Skeletal muscle satellite cell (primary cell): Measurements from ENCODE around the gene FBLN1.
"Not testable (repeated sequence)": the region's sequence is repeated elsewhere in the genome, so short reads cannot be mapped to it uniquely, and the experiment has no call there.

Experiments
- H3K27me3 ChIP-seq: 2 replicates; pipeline ENCODE4 v1.7.0; 2013; ENCODE audit warnings: low read length; ENCODE audit not compliant: control insufficient read depth, insufficient read depth
- H3K36me3 ChIP-seq: 2 replicates; pipeline ENCODE4 v1.7.0; 2013; ENCODE audit warnings: mild to moderate bottlenecking, control low read depth, low read length; ENCODE audit not compliant: insufficient read depth
- H3K4me1 ChIP-seq: 2 replicates; pipeline ENCODE4 v1.7.0; 2013; ENCODE audit warnings: low read length; ENCODE audit not compliant: control insufficient read depth, insufficient read depth
- H3K4me2 ChIP-seq: 2 replicates; pipeline ENCODE4 v1.7.0; 2013; ENCODE audit warnings: mild to moderate bottlenecking, low read length
- H3K4me3 ChIP-seq: 2 replicates; pipeline ENCODE4 v1.7.0; 2013; ENCODE audit warnings: low read length
- H3K9ac ChIP-seq: 2 replicates; pipeline ENCODE4 v1.7.0; 2013; ENCODE audit warnings: mild to moderate bottlenecking, low read depth, low read length, moderate library complexity
- H3K9me3 ChIP-seq: replicated peaks from 2 replicates; pipeline ENCODE4 v1.7.0; 2013; ENCODE audit warnings: mild to moderate bottlenecking, control low read depth, low read length

FBLN1 gene

GRCh38 chr22:45598596-45599217, 96.0 kb downstream of the FBLN1 start:
- H3K4me1 ChIP-seq = no peaks in the 10 kb centered on the region

GRCh38 chr22:45599836-45600577, 97.3 kb downstream of the FBLN1 start:
- Histone ChIP-seq H3K4me2 (no peak overlapping the region), H3K4me3 (no peak overlapping the region), H3K9ac (no peak overlapping the region), H3K27me3 (no peaks in the 10 kb centered on the region), H3K36me3 (no peaks in the 10 kb centered on the region), H3K4me1 (peaks cover 4% of the 10 kb centered on the region), H3K9me3 (no peaks in the 10 kb centered on the region)

More at GRCh38 chr22:45598596-45599217, 96.0 kb downstream of the FBLN1 start:
- Histone ChIP-seq H3K4me2 (no peak overlapping the region), H3K9me3 (no peaks in the 10 kb centered on the region), H3K27me3 (no peaks in the 10 kb centered on the region), H3K36me3 (no peaks in the 10 kb centered on the region), H3K9ac (no peak overlapping the region), H3K4me3 (no peak overlapping the region)

- Histone ChIP-seq H3K4me3 (no peak overlapping the region), H3K4me1 (peaks cover 10% of the 10 kb centered on the region), H3K36me3 (no peaks in the 10 kb centered on the region), H3K27me3 (no peaks in the 10 kb centered on the region), H3K4me2 (no peak overlapping the region), H3K9ac (no peak overlapping the region), H3K9me3 (no peaks in the 10 kb centered on the region)
These were observed 98.4 kb downstream of the FBLN1 start for GRCh38 chr22:45600790-45601730.

- Histone ChIP-seq H3K36me3 (no peaks in the 10 kb centered on the region), H3K4me1 (peaks cover 10% of the 10 kb centered on the region), H3K9me3 (no peaks in the 10 kb centered on the region), H3K4me2 (no peak overlapping the region), H3K27me3 (no peaks in the 10 kb centered on the region), H3K4me3 (no peak overlapping the region), H3K9ac (no peak overlapping the region)
These were observed 99.5 kb downstream of the FBLN1 start for GRCh38 chr22:45602004-45602733.

GRCh38 chr22:45602824-45603595, 100.3 kb downstream of the FBLN1 start:
- Histone ChIP-seq H3K27me3 (no peaks in the 10 kb centered on the region), H3K4me1 (peaks cover 13% of the 10 kb centered on the region), H3K4me3 (no peak overlapping the region), H3K36me3 (no peaks in the 10 kb centered on the region), H3K9me3 (no peaks in the 10 kb centered on the region), H3K9ac (no peak overlapping the region), H3K4me2 (peak overlapping the region; percentile 25)

GRCh38 chr22:45603619-45604018, 100.9 kb downstream of the FBLN1 start:
- Histone ChIP-seq H3K9ac (no peak overlapping the region), H3K36me3 (no peaks in the 10 kb centered on the region), H3K9me3 (no peaks in the 10 kb centered on the region), H3K4me3 (no peak overlapping the region), H3K4me2 (no peak overlapping the region), H3K4me1 (peaks cover 19% of the 10 kb centered on the region), H3K27me3 (no peaks in the 10 kb centered on the region)

- Histone ChIP-seq H3K9ac (peak overlapping the region; percentile 28), H3K4me3 (peak overlapping the region; percentile 36), H3K4me1 (peaks cover 37% of the 10 kb centered on the region), H3K4me2 (peak overlapping the region; percentile 38)
- H3K9me3 ChIP-seq, H3K36me3 ChIP-seq, H3K27me3 ChIP-seq: not testable (repeated sequence)
These were observed 105.4 kb downstream of the FBLN1 start for GRCh38 chr22:45608045-45608444.

- Histone ChIP-seq H3K36me3 (no peaks in the 10 kb centered on the region), H3K4me1 (peaks cover 43% of the 10 kb centered on the region), H3K9me3 (no peaks in the 10 kb centered on the region), H3K4me2 (peak overlapping the region; percentile 49), H3K9ac (peak overlapping the region; percentile 28), H3K27me3 (no peaks in the 10 kb centered on the region), H3K4me3 (no peak overlapping the region)
These were observed 106.1 kb downstream of the FBLN1 start for GRCh38 chr22:45608763-45609180.

GRCh38 chr22:45612451-45612901, 109.8 kb downstream of the FBLN1 start:
- Histone ChIP-seq H3K36me3 (no peaks in the 10 kb centered on the region), H3K9ac (peak overlapping the region; percentile 77), H3K9me3 (no peaks in the 10 kb centered on the region), H3K4me1 (peaks cover 33% of the 10 kb centered on the region), H3K4me2 (peak overlapping the region; percentile 81), H3K27me3 (no peaks in the 10 kb centered on the region), H3K4me3 (peak overlapping the region; percentile 35)

GRCh38 chr22:45612940-45613339, 110.3 kb downstream of the FBLN1 start:
- peak overlapping the region; percentile 35 for H3K4me3 ChIP-seq

More at GRCh38 chr22:45612940-45613339, 110.3 kb downstream of the FBLN1 start:
- Histone ChIP-seq H3K36me3 (no peaks in the 10 kb centered on the region), H3K4me2 (peak overlapping the region; percentile 81), H3K4me1 (peaks cover 30% of the 10 kb centered on the region), H3K27me3 (no peaks in the 10 kb centered on the region), H3K9ac (peak overlapping the region; percentile 77), H3K9me3 (no peaks in the 10 kb centered on the region)
